HepG2 (cell line): ENCODE results near the gene PELI1.

Source experiments
- CTCF ChIP-seq: sonication (generic); formaldehyde crosslinking; IDR thresholded peaks from 2 replicates; pipeline ENCODE4 v1.5.0; 2020; ENCODE audit warnings: mild to moderate bottlenecking, missing genetic modification reagents, moderate library complexity
- GABPB1 ChIP-seq: IDR thresholded peaks from 2 replicates; pipeline ENCODE4 v1.6.1; 2016; ENCODE audit warnings: mild to moderate bottlenecking, missing genetic modification reagents, moderate library complexity, missing compliant biosample characterization
- POLR2A ChIP-seq, 2 experiments: IDR thresholded peaks; 2 replicates each; pipeline ENCODE4 v1.6.1; 2011; ENCODE audit warnings: low read depth in 2 of 2, low read length in 2 of 2, mild to moderate bottlenecking in 1 of 2, moderate library complexity in 1 of 2; ENCODE audit not compliant: insufficient read depth in 1 of 2
- TP53 ChIP-seq: sonication (generic); formaldehyde crosslinking; conservative IDR thresholded peaks from 2 replicates; pipeline ENCODE4 v1.4.0; 2020; ENCODE audit warnings: missing genetic modification reagents
- TF ChIP-seq, protein P1 (sequence below): sonication (generic); formaldehyde crosslinking; IDR thresholded peaks from 2 replicates; pipeline ENCODE4 v1.5.0; 2020; ENCODE audit warnings: mild to moderate bottlenecking, low read depth, missing genetic modification reagents, borderline replicate concordance

DNA sequence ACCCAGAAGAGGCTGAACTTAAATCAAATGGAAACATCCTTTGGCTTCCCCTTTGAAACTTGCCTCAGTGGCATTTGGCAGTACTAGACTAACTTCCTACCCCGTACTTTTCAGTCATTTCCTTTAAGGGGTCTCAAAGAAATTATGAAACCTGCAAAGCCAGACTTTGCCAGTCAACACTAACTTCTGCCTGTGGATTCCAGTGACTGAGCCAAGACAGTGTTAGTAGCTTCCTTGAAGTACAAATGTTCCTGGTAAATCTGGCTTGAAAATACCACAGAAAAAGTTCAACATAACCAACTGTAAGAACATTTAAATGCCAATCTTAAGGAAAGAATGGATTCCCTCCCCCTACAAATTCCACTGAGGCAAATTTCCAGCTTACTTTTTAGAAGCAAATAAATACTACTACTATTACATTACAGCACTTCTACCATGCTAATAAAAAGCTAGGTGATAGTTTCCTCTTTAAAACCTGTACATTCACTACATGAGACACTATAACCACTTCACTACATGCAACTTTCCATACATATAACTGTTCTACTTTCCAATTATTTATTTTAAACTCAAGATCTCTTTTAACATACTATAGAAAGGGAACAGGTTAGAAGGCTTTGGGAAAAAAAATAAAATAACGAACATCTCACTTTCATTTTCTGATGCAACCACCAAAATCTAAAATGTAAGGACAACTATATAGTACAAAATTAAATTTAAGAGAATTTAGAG, 2.4 kb downstream of the PELI1 start:
- TF ChIP-seq POLR2A (IDR thresholded peaks at IDR 0.05; ENCODE audit: insufficient read depth in 1 of 2, low read depth in 2 of 2, low read length in 2 of 2) (no peak), CTCF (no peak), GABPB1 (CRISPR knock-in tag) (no peak), TP53 (no peak)
- TF ChIP-seq, protein P1, sequence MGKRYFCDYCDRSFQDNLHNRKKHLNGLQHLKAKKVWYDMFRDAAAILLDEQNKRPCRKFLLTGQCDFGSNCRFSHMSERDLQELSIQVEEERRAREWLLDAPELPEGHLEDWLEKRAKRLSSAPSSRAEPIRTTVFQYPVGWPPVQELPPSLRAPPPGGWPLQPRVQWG (CRISPR knock-in tag) = no peak
